DND-41 (cell line): ENCODE data around the gene SLC14A1.

Source experiments
- EZH2 ChIP-seq: IDR thresholded peaks from 3 replicates; pipeline ENCODE4 v1.6.1; 2012; ENCODE audit warnings: borderline replicate concordance, low read depth, mild to moderate bottlenecking, moderate library complexity, low read length, inconsistent platforms; ENCODE audit not compliant: severe bottlenecking
- TF ChIP-seq, protein P1 (sequence below): IDR thresholded peaks from 2 replicates; pipeline ENCODE4 v1.5.1; 2012; ENCODE audit warnings: borderline replicate concordance, low read length, moderate library complexity, mild to moderate bottlenecking; ENCODE audit not compliant: poor library complexity, severe bottlenecking; ENCODE audit errors: extremely low read depth

GRCh38 chr18:45680066-45680690 is 43.8 kb upstream of the SLC14A1 start:
- TF ChIP-seq, protein P1, sequence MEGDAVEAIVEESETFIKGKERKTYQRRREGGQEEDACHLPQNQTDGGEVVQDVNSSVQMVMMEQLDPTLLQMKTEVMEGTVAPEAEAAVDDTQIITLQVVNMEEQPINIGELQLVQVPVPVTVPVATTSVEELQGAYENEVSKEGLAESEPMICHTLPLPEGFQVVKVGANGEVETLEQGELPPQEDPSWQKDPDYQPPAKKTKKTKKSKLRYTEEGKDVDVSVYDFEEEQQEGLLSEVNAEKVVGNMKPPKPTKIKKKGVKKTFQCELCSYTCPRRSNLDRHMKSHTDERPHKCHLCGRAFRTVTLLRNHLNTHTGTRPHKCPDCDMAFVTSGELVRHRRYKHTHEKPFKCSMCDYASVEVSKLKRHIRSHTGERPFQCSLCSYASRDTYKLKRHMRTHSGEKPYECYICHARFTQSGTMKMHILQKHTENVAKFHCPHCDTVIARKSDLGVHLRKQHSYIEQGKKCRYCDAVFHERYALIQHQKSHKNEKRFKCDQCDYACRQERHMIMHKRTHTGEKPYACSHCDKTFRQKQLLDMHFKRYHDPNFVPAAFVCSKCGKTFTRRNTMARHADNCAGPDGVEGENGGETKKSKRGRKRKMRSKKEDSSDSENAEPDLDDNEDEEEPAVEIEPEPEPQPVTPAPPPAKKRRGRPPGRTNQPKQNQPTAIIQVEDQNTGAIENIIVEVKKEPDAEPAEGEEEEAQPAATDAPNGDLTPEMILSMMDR = no peak
- no peak for TF ChIP-seq EZH2
